HepG2 (cell line): ENCODE results near the gene PSAP. TPM values are rescaled to one million over a fixed set of nuclear protein-coding genes. Genes with fewer than 3 reads are reported as not detected.

ENCODE experiments used
- CBFB ChIP-seq: sonication (generic); formaldehyde crosslinking; IDR thresholded peaks from 2 replicates; pipeline ENCODE4 v1.4.0; 2020; ENCODE audit warnings: missing genetic modification reagents
- EEA1 ChIP-seq: sonication (generic); formaldehyde crosslinking; IDR thresholded peaks from 2 replicates; pipeline ENCODE4 v1.5.1; 2020; ENCODE audit warnings: mild to moderate bottlenecking, missing genetic modification reagents, borderline replicate concordance
- GATAD1 ChIP-seq: IDR thresholded peaks from 2 replicates; pipeline ENCODE4 v1.6.1; 2016; ENCODE audit warnings: missing genetic modification reagents, missing compliant biosample characterization
- HNRNPLL ChIP-seq: fragments of 200-400 bp; formaldehyde crosslinking; IDR thresholded peaks from 2 replicates; pipeline ENCODE4 v1.6.1; 2017; ENCODE audit warnings: mild to moderate bottlenecking, low read depth, low read length; ENCODE audit not compliant: poor library complexity, severe bottlenecking
- JUNB ChIP-seq: sonication (generic); formaldehyde crosslinking; IDR thresholded peaks from 2 replicates; pipeline ENCODE4 v1.8.0; 2022; ENCODE audit warnings: missing genetic modification reagents, mild to moderate bottlenecking, borderline replicate concordance
- KLF11 ChIP-seq: IDR thresholded peaks from 2 replicates; pipeline ENCODE4 v1.6.1; 2016; ENCODE audit warnings: missing compliant biosample characterization
- MBNL3 ChIP-seq: fragments of 250-450 bp; sonication (Bioruptor Pico); conservative IDR thresholded peaks from 2 replicates; pipeline ENCODE4 v1.8.0; 2022; ENCODE audit warnings: mild to moderate bottlenecking, inconsistent platforms
- NR2C2 ChIP-seq: sonication (generic); formaldehyde crosslinking; IDR thresholded peaks from 2 replicates; pipeline ENCODE4 v1.4.0; 2020; ENCODE audit warnings: missing genetic modification reagents, mild to moderate bottlenecking, moderate library complexity, borderline replicate concordance
- PHF5A ChIP-seq: IDR thresholded peaks from one replicate; pipeline ENCODE4 v1.6.1; 2018; ENCODE audit warnings: low read depth, missing genetic modification reagents; ENCODE audit not compliant: unreplicated experiment
- SALL2 ChIP-seq: sonication (generic); formaldehyde crosslinking; IDR thresholded peaks from 2 replicates; pipeline ENCODE4 v1.8.1; 2023; ENCODE audit warnings: mild to moderate bottlenecking, missing genetic modification reagents, inconsistent platforms
- SKI ChIP-seq: fragments of 450-650 bp; IDR thresholded peaks from one replicate; pipeline ENCODE4 v1.6.1; 2018; ENCODE audit warnings: mild to moderate bottlenecking; ENCODE audit not compliant: partially characterized antibody
- TCF7L2 ChIP-seq: IDR thresholded peaks from 2 replicates; pipeline ENCODE4 v1.6.1; 2011; ENCODE audit warnings: mild to moderate bottlenecking, low read depth, low read length, moderate library complexity
- THAP11 ChIP-seq: IDR thresholded peaks from 2 replicates; pipeline ENCODE4 v1.6.1; 2016; ENCODE audit warnings: missing biosample characterization, missing genetic modification reagents
- ZBTB21 ChIP-seq: sonication (generic); formaldehyde crosslinking; IDR thresholded peaks from 2 replicates; pipeline ENCODE4 v1.4.0; 2020; ENCODE audit warnings: missing genetic modification reagents
- ZBTB7B ChIP-seq: sonication (generic); formaldehyde crosslinking; IDR thresholded peaks from 2 replicates; pipeline ENCODE4 v1.4.0; 2020; ENCODE audit warnings: missing genetic modification reagents
- ZNF782 ChIP-seq: sonication (generic); formaldehyde crosslinking; IDR thresholded peaks from 2 replicates; pipeline ENCODE4 v1.4.0; 2020; ENCODE audit warnings: missing genetic modification reagents, mild to moderate bottlenecking, borderline replicate concordance
- polyA plus RNA-seq, 8 experiments: library from polyadenylated mRNA; depleted of rRNA in 3 of 8; stranded (reverse) in 7 of 8; unstranded in 1 of 8; fragments of >200 nt; fragmentation: Illumina TruSeq in 4 of 8; extraction: Trizol in 4 of 8; gene quantifications; 2 replicates each; pipeline versions ENCODE4 v1.2.1 to v1.2.3, GENCODE V29; 2011 to 2016; ENCODE audit warnings: low read depth in 4 of 8, missing spikeins in 1 of 8, mixed read lengths in 1 of 8; ENCODE audit not compliant: insufficient read depth in 1 of 8
- total RNA-seq, 5 experiments: library from RNA; depleted of rRNA; stranded (reverse); fragments of >200 nt; fragmentation: Illumina TruSeq; extraction: Trizol; gene quantifications; 2 replicates each; pipeline ENCODE4 v1.2.3, GENCODE V29; 2016; ENCODE audit warnings: low read depth in 1 of 5
- TF ChIP-seq, protein P1 (sequence below): sonication (generic); formaldehyde crosslinking; IDR thresholded peaks from 2 replicates; pipeline ENCODE4 v1.4.0; 2020; ENCODE audit warnings: missing genetic modification reagents
- TF ChIP-seq, protein P2 (sequence below): sonication (generic); formaldehyde crosslinking; IDR thresholded peaks from 2 replicates; pipeline ENCODE4 v1.5.1; 2020; ENCODE audit warnings: mild to moderate bottlenecking, moderate library complexity, missing genetic modification reagents
- TF ChIP-seq, protein P3 (sequence below), 2 experiments: fragments of 450-650 bp in 1 of 2; sonication (generic) in 1 of 2; formaldehyde crosslinking; IDR thresholded peaks; 2 replicates each; pipeline versions ENCODE4 v1.5.0 to v1.8.0; 2020 to 2022; ENCODE audit warnings: mild to moderate bottlenecking in 1 of 2, missing genetic modification reagents in 1 of 2
- TF ChIP-seq, protein P4 (sequence below): sonication (generic); formaldehyde crosslinking; IDR thresholded peaks from 2 replicates; pipeline ENCODE4 v1.4.0; 2020; ENCODE audit warnings: missing genetic modification reagents
- TF ChIP-seq, protein P5 (sequence below): sonication (generic); formaldehyde crosslinking; IDR thresholded peaks from 2 replicates; pipeline ENCODE4 v1.4.0; 2020; ENCODE audit warnings: missing genetic modification reagents

The PSAP gene
- total and polyA plus RNA-seq, 2 of the 13 experiments (the other 11 are each of a cell fraction or from before 2014, with no cell fraction given): 323 to 643 TPM

DNA sequence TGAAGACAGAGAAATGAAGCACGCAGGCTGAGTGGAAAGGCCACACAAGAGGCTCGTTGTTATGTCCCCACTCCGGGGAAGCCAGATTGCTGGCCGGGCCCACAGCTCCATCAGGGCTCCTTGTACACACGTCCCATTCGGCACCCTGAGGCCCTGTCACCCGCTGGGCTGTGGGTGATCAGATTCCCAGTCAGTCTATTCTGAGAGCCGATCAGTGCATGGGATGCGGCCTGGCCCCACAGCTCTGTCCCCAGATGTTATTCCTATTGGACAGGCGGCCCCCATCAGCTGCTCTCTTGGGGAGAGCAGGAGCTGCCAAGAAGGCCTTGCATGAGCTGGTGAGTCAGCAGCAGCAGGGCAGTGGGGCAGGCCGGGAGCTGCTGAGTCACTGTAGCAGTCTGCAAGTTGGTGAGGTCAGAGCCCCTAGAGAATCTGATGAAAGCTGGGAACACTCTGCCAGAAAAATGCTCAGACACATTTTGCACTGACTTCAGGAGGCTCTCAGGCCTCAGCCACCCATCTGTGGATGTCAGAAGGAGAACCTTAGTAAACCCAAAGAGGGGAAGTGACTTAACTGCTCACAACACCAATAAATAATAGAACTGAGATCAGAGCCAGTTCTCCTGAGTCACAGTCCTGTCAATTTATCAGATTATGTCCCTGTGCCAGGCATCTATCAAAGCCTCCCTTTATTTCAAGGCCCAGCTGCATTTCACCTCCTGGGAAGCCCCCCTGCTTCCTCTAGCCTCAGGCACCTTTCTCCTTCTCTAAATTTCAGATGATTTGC lies 9.4 kb upstream of the PSAP start (continued):
- TF ChIP-seq HNRNPLL (no peak), TCF7L2 (no peak), ZBTB21 (CRISPR knock-in tag) (peak; percentile 19; the same call in 1 of the 2 replicates), KLF11 (CRISPR knock-in tag) (0 out of 2 replicates have a peak, but pooled peaks have one; percentile 58), EEA1 (CRISPR knock-in tag) (0 out of 2 replicates have a peak, but pooled peaks have one; percentile 57), JUNB (CRISPR knock-in tag) (no peak), MBNL3 (no peak), NR2C2 (0 out of 2 replicates have a peak, but pooled peaks have one; percentile 17), CBFB (CRISPR knock-in tag) (no peak), SALL2 (no peak), SKI (peak; percentile 30), GATAD1 (CRISPR knock-in tag) (peak; percentile 48; the same call in 1 of the 2 replicates), THAP11 (peak; percentile 72), ZBTB7B (CRISPR knock-in tag) (0 out of 2 replicates have a peak, but pooled peaks have one; percentile 30), PHF5A (peak; percentile 49), ZNF782 (CRISPR knock-in tag) (no peak)
- TF ChIP-seq, protein P1, sequence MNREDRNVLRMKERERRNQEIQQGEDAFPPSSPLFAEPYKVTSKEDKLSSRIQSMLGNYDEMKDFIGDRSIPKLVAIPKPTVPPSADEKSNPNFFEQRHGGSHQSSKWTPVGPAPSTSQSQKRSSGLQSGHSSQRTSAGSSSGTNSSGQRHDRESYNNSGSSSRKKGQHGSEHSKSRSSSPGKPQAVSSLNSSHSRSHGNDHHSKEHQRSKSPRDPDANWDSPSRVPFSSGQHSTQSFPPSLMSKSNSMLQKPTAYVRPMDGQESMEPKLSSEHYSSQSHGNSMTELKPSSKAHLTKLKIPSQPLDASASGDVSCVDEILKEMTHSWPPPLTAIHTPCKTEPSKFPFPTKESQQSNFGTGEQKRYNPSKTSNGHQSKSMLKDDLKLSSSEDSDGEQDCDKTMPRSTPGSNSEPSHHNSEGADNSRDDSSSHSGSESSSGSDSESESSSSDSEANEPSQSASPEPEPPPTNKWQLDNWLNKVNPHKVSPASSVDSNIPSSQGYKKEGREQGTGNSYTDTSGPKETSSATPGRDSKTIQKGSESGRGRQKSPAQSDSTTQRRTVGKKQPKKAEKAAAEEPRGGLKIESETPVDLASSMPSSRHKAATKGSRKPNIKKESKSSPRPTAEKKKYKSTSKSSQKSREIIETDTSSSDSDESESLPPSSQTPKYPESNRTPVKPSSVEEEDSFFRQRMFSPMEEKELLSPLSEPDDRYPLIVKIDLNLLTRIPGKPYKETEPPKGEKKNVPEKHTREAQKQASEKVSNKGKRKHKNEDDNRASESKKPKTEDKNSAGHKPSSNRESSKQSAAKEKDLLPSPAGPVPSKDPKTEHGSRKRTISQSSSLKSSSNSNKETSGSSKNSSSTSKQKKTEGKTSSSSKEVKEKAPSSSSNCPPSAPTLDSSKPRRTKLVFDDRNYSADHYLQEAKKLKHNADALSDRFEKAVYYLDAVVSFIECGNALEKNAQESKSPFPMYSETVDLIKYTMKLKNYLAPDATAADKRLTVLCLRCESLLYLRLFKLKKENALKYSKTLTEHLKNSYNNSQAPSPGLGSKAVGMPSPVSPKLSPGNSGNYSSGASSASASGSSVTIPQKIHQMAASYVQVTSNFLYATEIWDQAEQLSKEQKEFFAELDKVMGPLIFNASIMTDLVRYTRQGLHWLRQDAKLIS (CRISPR knock-in tag): no peak
- TF ChIP-seq, protein P2, sequence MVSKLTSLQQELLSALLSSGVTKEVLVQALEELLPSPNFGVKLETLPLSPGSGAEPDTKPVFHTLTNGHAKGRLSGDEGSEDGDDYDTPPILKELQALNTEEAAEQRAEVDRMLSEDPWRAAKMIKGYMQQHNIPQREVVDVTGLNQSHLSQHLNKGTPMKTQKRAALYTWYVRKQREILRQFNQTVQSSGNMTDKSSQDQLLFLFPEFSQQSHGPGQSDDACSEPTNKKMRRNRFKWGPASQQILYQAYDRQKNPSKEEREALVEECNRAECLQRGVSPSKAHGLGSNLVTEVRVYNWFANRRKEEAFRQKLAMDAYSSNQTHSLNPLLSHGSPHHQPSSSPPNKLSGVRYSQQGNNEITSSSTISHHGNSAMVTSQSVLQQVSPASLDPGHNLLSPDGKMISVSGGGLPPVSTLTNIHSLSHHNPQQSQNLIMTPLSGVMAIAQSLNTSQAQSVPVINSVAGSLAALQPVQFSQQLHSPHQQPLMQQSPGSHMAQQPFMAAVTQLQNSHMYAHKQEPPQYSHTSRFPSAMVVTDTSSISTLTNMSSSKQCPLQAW (CRISPR knock-in tag): peak; percentile 74
- TF ChIP-seq, protein P3, sequence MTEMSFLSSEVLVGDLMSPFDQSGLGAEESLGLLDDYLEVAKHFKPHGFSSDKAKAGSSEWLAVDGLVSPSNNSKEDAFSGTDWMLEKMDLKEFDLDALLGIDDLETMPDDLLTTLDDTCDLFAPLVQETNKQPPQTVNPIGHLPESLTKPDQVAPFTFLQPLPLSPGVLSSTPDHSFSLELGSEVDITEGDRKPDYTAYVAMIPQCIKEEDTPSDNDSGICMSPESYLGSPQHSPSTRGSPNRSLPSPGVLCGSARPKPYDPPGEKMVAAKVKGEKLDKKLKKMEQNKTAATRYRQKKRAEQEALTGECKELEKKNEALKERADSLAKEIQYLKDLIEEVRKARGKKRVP (CRISPR knock-in tag; IDR thresholded peaks at IDR 0.05): peak in 1 of 2 experiments; percentile 87; a peak in 2 of 4 replicates
- TF ChIP-seq, protein P4, sequence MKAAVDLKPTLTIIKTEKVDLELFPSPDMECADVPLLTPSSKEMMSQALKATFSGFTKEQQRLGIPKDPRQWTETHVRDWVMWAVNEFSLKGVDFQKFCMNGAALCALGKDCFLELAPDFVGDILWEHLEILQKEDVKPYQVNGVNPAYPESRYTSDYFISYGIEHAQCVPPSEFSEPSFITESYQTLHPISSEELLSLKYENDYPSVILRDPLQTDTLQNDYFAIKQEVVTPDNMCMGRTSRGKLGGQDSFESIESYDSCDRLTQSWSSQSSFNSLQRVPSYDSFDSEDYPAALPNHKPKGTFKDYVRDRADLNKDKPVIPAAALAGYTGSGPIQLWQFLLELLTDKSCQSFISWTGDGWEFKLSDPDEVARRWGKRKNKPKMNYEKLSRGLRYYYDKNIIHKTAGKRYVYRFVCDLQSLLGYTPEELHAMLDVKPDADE (CRISPR knock-in tag): no peak
- TF ChIP-seq, protein P5, sequence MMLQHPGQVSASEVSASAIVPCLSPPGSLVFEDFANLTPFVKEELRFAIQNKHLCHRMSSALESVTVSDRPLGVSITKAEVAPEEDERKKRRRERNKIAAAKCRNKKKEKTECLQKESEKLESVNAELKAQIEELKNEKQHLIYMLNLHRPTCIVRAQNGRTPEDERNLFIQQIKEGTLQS (CRISPR knock-in tag): peak; percentile 84
